Muscle of leg (tissue), 11 donors: ENCODE measurements around the gene PIP4K2A. TPM values are rescaled to one million over a fixed set of nuclear protein-coding genes. Genes with fewer than 3 reads are reported as not detected.
"Not testable (repeated sequence)": the region's sequence is repeated elsewhere in the genome, so short reads cannot be mapped to it uniquely, and the experiment has no call there.

Experiments
- DNase-seq: peaks from one replicate; pipeline ENCODE4 v3.0.0; 2013
- H3K27ac ChIP-seq: one replicate; pipeline ENCODE4 v1.5.1; 2013; ENCODE audit warnings: mild to moderate bottlenecking, low read length, control low read depth
- H3K27me3 ChIP-seq: one replicate; pipeline ENCODE4 v1.6.1; 2013; ENCODE audit warnings: low read length; ENCODE audit not compliant: control insufficient read depth, insufficient read depth
- H3K36me3 ChIP-seq: one replicate; pipeline ENCODE4 v1.6.1; 2013; ENCODE audit warnings: low read length; ENCODE audit not compliant: control insufficient read depth, insufficient read depth
- H3K4me1 ChIP-seq: one replicate; pipeline ENCODE4 v1.6.1; 2013; ENCODE audit warnings: low read length; ENCODE audit not compliant: control insufficient read depth, insufficient read depth
- H3K4me3 ChIP-seq: one replicate; pipeline ENCODE4 v1.5.1; 2013; ENCODE audit warnings: low read length, control low read depth
- H3K9me3 ChIP-seq: replicated peaks from 2 replicates; pipeline ENCODE4 v1.6.1; 2013; ENCODE audit warnings: low read depth, low read length; ENCODE audit not compliant: control insufficient read depth
- WGBS: methylation state at CpG from one replicate; pipeline ENCODE4 v1.1.5; 2013; ENCODE audit warnings: missing lambda C conversion rate; ENCODE audit not compliant: insufficient coverage; 5-methylcytosine and 5-hydroxymethylcytosine counted together
- polyA plus RNA-seq, 8 donors: library from polyadenylated mRNA; unstranded; fragments of 120-200 nt; gene quantifications; one replicate each; pipeline versions ENCODE4 v1.2.1 to v1.2.3, GENCODE V29; 2013; ENCODE audit warnings: inconsistent platforms in 1 of 8, low replicate concordance in 1 of 8; ENCODE audit not compliant: insufficient read length in 8 of 8, insufficient read depth in 1 of 8
- total RNA-seq: library from RNA; stranded (reverse); fragments of 120-200 nt; gene quantifications from one replicate; pipeline ENCODE4 v1.2.4, GENCODE V29; 2013

Gene PIP4K2A
- total and polyA plus RNA-seq, 9 donors, result 15.4 to 22.4 (median 18.3) TPM

GRCh38 chr10:22742678-22743077 is 28.3 kb upstream of the PIP4K2A start:
- peak; percentile 51 for DNase-seq
- WGBS, result no CpG with 5 or more reads among the region's 1 CpG
- Histone ChIP-seq H3K27me3 (no peaks in the 10 kb centered on the region), H3K9me3 (no peaks in the 10 kb centered on the region), H3K4me3 (no peak overlapping the region), H3K27ac (no peak overlapping the region), H3K4me1 (no peaks in the 10 kb centered on the region), H3K36me3 (no peaks in the 10 kb centered on the region)

GRCh38 chr10:22741631-22742030 is 27.3 kb upstream of the PIP4K2A start:
- DNase-seq, H3K4me1 ChIP-seq, H3K36me3 ChIP-seq, H3K27ac ChIP-seq, H3K27me3 ChIP-seq, H3K4me3 ChIP-seq, H3K9me3 ChIP-seq: not testable (repeated sequence)
- WGBS, result no CpG with 5 or more reads among the region's 4 CpGs

GRCh38 chr10:22740180-22740579 is 25.8 kb upstream of the PIP4K2A start:
- WGBS, result 89% methylated on average over 1 of the region's 2 CpGs
- no peaks in the 10 kb centered on the region for H3K9me3 ChIP-seq

GRCh38 chr10:22737587-22737986 is 23.2 kb upstream of the PIP4K2A start:
- DNase-seq, result no peak
- H3K27ac ChIP-seq, result no peak overlapping the region
- H3K27me3 ChIP-seq, result no peaks in the 10 kb centered on the region
- no peaks in the 10 kb centered on the region for H3K4me1 ChIP-seq
- H3K9me3 ChIP-seq, result no peaks in the 10 kb centered on the region
- H3K4me3 ChIP-seq, result no peak overlapping the region
- no peaks in the 10 kb centered on the region for H3K36me3 ChIP-seq
- WGBS, result no CpG with 5 or more reads among the region's 1 CpG

More at GRCh38 chr10:22740180-22740579, 25.8 kb upstream of the PIP4K2A start:
- no peak for DNase-seq
- H3K4me3 ChIP-seq, result no peak overlapping the region
- H3K27me3 ChIP-seq, result no peaks in the 10 kb centered on the region
- no peak overlapping the region for H3K27ac ChIP-seq
- H3K36me3 ChIP-seq, result no peaks in the 10 kb centered on the region
- H3K4me1 ChIP-seq, result no peaks in the 10 kb centered on the region

GRCh38 chr10:22736134-22736533 is 21.8 kb upstream of the PIP4K2A start:
- H3K27me3 ChIP-seq, result no peaks in the 10 kb centered on the region

GRCh38 chr10:22733992-22734391 is 19.6 kb upstream of the PIP4K2A start:
- H3K4me1 ChIP-seq, result no peaks in the 10 kb centered on the region
- no peak overlapping the region for H3K4me3 ChIP-seq
- H3K27me3 ChIP-seq, result no peaks in the 10 kb centered on the region
- no peak for DNase-seq
- H3K36me3 ChIP-seq, result no peaks in the 10 kb centered on the region
- H3K27ac ChIP-seq, result no peak overlapping the region
- no peaks in the 10 kb centered on the region for H3K9me3 ChIP-seq
- 75% methylated on average over 1 of the region's 3 CpGs for WGBS

More at GRCh38 chr10:22736134-22736533, 21.8 kb upstream of the PIP4K2A start:
- Histone ChIP-seq H3K4me1 (no peaks in the 10 kb centered on the region), H3K4me3 (no peak overlapping the region), H3K36me3 (no peaks in the 10 kb centered on the region), H3K27ac (no peak overlapping the region), H3K9me3 (no peaks in the 10 kb centered on the region)
- DNase-seq, result no peak

- DNase-seq, result no peak
- H3K9me3 ChIP-seq, result no peaks in the 10 kb centered on the region
- H3K27me3 ChIP-seq, result peaks cover 1% of the 10 kb centered on the region
- WGBS, result 68% methylated on average over 2 of the region's 3 CpGs
- no peaks in the 10 kb centered on the region for H3K36me3 ChIP-seq
- no peaks in the 10 kb centered on the region for H3K4me1 ChIP-seq
- H3K4me3 ChIP-seq, result no peak overlapping the region
- H3K27ac ChIP-seq, result no peak overlapping the region
These were observed 13.3 kb upstream of the PIP4K2A start for GRCh38 chr10:22727663-22728062.

GRCh38 chr10:22727112-22727511 is 12.7 kb upstream of the PIP4K2A start:
- no peak overlapping the region for H3K4me3 ChIP-seq
- H3K27ac ChIP-seq, result no peak overlapping the region
- WGBS, result 70% methylated on average over 2 of the region's 2 CpGs
- no peaks in the 10 kb centered on the region for H3K9me3 ChIP-seq
- DNase-seq, result no peak
- H3K4me1 ChIP-seq, result no peaks in the 10 kb centered on the region
- H3K27me3 ChIP-seq, result peaks cover 2% of the 10 kb centered on the region
- H3K36me3 ChIP-seq, result no peaks in the 10 kb centered on the region

- 88% methylated on average over 1 of the region's 3 CpGs for WGBS
- no peak for DNase-seq
- Histone ChIP-seq H3K36me3 (no peaks in the 10 kb centered on the region), H3K4me3 (no peak overlapping the region), H3K9me3 (no peaks in the 10 kb centered on the region), H3K27me3 (peaks cover 2% of the 10 kb centered on the region), H3K27ac (no peak overlapping the region), H3K4me1 (no peaks in the 10 kb centered on the region)
These were observed 10.4 kb upstream of the PIP4K2A start for GRCh38 chr10:22724773-22725172.

GRCh38 chr10:22723783-22724182 is 9.4 kb upstream of the PIP4K2A start:
- H3K4me1 ChIP-seq, result no peaks in the 10 kb centered on the region
- no peak overlapping the region for H3K4me3 ChIP-seq
- peaks cover 2% of the 10 kb centered on the region for H3K27me3 ChIP-seq
- WGBS, result 100% methylated on average over 1 of the region's 6 CpGs
- no peak overlapping the region for H3K27ac ChIP-seq
- no peak for DNase-seq
- no peaks in the 10 kb centered on the region for H3K9me3 ChIP-seq
- no peaks in the 10 kb centered on the region for H3K36me3 ChIP-seq

GRCh38 chr10:22723343-22723779 is 9.0 kb upstream of the PIP4K2A start:
- Histone ChIP-seq H3K4me1 (no peaks in the 10 kb centered on the region), H3K9me3 (no peaks in the 10 kb centered on the region), H3K36me3 (no peaks in the 10 kb centered on the region), H3K27me3 (peaks cover 2% of the 10 kb centered on the region), H3K27ac (no peak overlapping the region), H3K4me3 (no peak overlapping the region)
- DNase-seq, result peak; percentile 55
- 42% methylated on average over 3 of the region's 5 CpGs for WGBS
